Esophagus muscularis mucosa (tissue), 4 donors: ENCODE results near the gene PLEKHH1. TPM values are rescaled to one million over a fixed set of nuclear protein-coding genes. Genes with fewer than 3 reads are reported as not detected.
A peak's percentile ranks its signal among the peaks of the same experiment; 100 is the strongest.

Experiments
- DNase-seq: peaks from one replicate; pipeline ENCODE4 v3.0.0-alpha.2; 2017; ENCODE audit errors: extremely low spot score
- H3K27ac ChIP-seq, 4 donors: fragments of 200-600 bp; sonication (generic); replicated peaks in 1 of 4; 1 replicate in 3 of 4; 2 replicates in 1 of 4; pipeline ENCODE4 v1.5.1; 2016 to 2019; ENCODE audit warnings: mild to moderate bottlenecking in 1 of 4
- H3K27me3 ChIP-seq, 4 donors: fragments of 200-600 bp; sonication (generic); one replicate each; pipeline versions ENCODE4 v1.5.1 to v1.6.0; 2016 to 2019
- H3K36me3 ChIP-seq, 4 donors: fragments of 200-600 bp; sonication (generic); one replicate each; pipeline ENCODE4 v1.5.1; 2016 to 2019
- H3K4me1 ChIP-seq, 4 donors: fragments of 200-600 bp; sonication (generic); one replicate each; pipeline ENCODE4 v1.5.1; 2016 to 2019
- H3K4me3 ChIP-seq, 4 donors: fragments of 200-600 bp; sonication (generic); 1 replicate in 2 of 4; 2 replicates in 2 of 4; pipeline ENCODE4 v1.5.1; 2016 to 2019; ENCODE audit warnings: mild to moderate bottlenecking in 4 of 4, moderate library complexity in 1 of 4
- H3K9me3 ChIP-seq, 4 donors: fragments of 200-600 bp; sonication (generic); 1 replicate in 3 of 4; 2 replicates in 1 of 4; pipeline ENCODE4 v1.5.1; 2016 to 2019
- CTCF ChIP-seq, 3 experiments: fragments of 200-600 bp in 2 of 3; fragments of 450-650 bp in 1 of 3; sonication (generic) in 2 of 3; IDR thresholded peaks; one replicate each; pipeline ENCODE4 v1.5.1; 2017 to 2019; ENCODE audit warnings: antibody characterized with exemption in 3 of 3, mild to moderate bottlenecking in 2 of 3, moderate library complexity in 1 of 3
- EP300 ChIP-seq: sonication (generic); formaldehyde crosslinking; IDR thresholded peaks from one replicate; pipeline ENCODE4 v1.6.1; 2017; ENCODE audit warnings: antibody characterized with exemption
- POLR2A ChIP-seq: fragments of 450-650 bp; IDR thresholded peaks from one replicate; pipeline ENCODE4 v1.6.1; 2017; ENCODE audit warnings: antibody characterized with exemption, moderate library complexity, mild to moderate bottlenecking, low read depth
- POLR2AphosphoS5 ChIP-seq, 2 donors: sonication (generic); formaldehyde crosslinking; IDR thresholded peaks; one replicate each; pipeline ENCODE4 v1.6.1; 2017; ENCODE audit warnings: antibody characterized with exemption in 2 of 2
- WGBS: methylation state at CpG from one replicate; pipeline ENCODE4 v1.1.5; 2018; 5-methylcytosine and 5-hydroxymethylcytosine counted together
- intact Hi-C: fragments of 100-400 bp; cut with DNase I; formaldehyde crosslinking; loops from one replicate; pipeline ENCODE4 v1.15.1; 2023
- total RNA-seq, 4 donors: library from RNA; depleted of rRNA; stranded (reverse); fragments of >200 nt; gene quantifications; one replicate each; pipeline versions ENCODE4 v1.1.0 to v1.2.1, GENCODE V29; 2016

PLEKHH1 gene
- total RNA-seq, 4 donors from 2014 or later = 1.7 to 3.8 (median 2.4) TPM

GRCh38 chr14:67529947-67530935 is 2.8 kb upstream of the PLEKHH1 start:
- TF ChIP-seq EP300 (no peak), POLR2AphosphoS5 (IDR thresholded peaks at IDR 0.05) (no peak), POLR2A (no peak), CTCF (IDR thresholded peaks at IDR 0.05) (no peak)
- intact Hi-C loops = loop anchor here (5.0 kb wide), 1 partner anchor 42 kb away; no protein-coding TSS in a partner anchor

GRCh38 chr14:67532606-67532997 is 488 bp upstream of the PLEKHH1 start:
- Histone ChIP-seq H3K4me1 (peaks cover 5 to 20% (median 17%) of the 10 kb centered on the region in 4 donors), H3K27ac (peak overlapping the region; percentile 67 to 78 (median 72)), H3K4me3 (peak overlapping the region; percentile 73 to 94 (median 84)), H3K36me3 (no peaks in the 10 kb centered on the region), H3K9me3 (no peaks in the 10 kb centered on the region), H3K27me3 (no peaks in the 10 kb centered on the region)
- 15% methylated on average over 23 of the region's 23 CpGs for WGBS
- DNase-seq = no peak
- TF ChIP-seq POLR2A (no peak), CTCF (IDR thresholded peaks at IDR 0.05) (peak in 1 of 3 experiments; percentile 5)
- intact Hi-C loops = no loop called here

More at GRCh38 chr14:67529947-67530935, 2.8 kb upstream of the PLEKHH1 start:
- DNase-seq = no peak
- WGBS = 83% methylated on average over 5 of the region's 5 CpGs
- Histone ChIP-seq H3K27ac (no peak overlapping the region), H3K36me3 (no peaks in the 10 kb centered on the region), H3K9me3 (no peaks in the 10 kb centered on the region), H3K4me3 (no peak overlapping the region), H3K27me3 (peaks cover 0 to 13% (median 3%) of the 10 kb centered on the region in 4 donors), H3K4me1 (peaks cover 5 to 26% (median 17%) of the 10 kb centered on the region in 4 donors)

GRCh38 chr14:67533754-67534085 is 630 bp downstream of the PLEKHH1 start:
- 38% methylated on average over 5 of the region's 6 CpGs for WGBS
- H3K36me3 ChIP-seq = no peaks in the 10 kb centered on the region
- H3K27ac ChIP-seq = peak overlapping the region; percentile 67 to 78 (median 72)
- intact Hi-C loops = no loop called here
- no peaks in the 10 kb centered on the region for H3K9me3 ChIP-seq
- TF ChIP-seq POLR2A = no peak
- TF ChIP-seq CTCF (IDR thresholded peaks at IDR 0.05) = no peak
- no peak for TF ChIP-seq POLR2AphosphoS5 (IDR thresholded peaks at IDR 0.05)
- TF ChIP-seq EP300 = no peak
- no peak for DNase-seq
- no peaks in the 10 kb centered on the region for H3K27me3 ChIP-seq
- peaks cover 5 to 22% (median 18%) of the 10 kb centered on the region in 4 donors for H3K4me1 ChIP-seq
- peak overlapping the region; percentile 73 to 94 (median 84) for H3K4me3 ChIP-seq

- no peak overlapping the region for H3K27ac ChIP-seq
- H3K4me1 ChIP-seq = peaks cover 5 to 22% (median 18%) of the 10 kb centered on the region in 4 donors
- no peaks in the 10 kb centered on the region for H3K9me3 ChIP-seq
Measured at GRCh38 chr14:67536087-67536486, 3.0 kb downstream of the PLEKHH1 start.

More at GRCh38 chr14:67536087-67536486, 3.0 kb downstream of the PLEKHH1 start:
- H3K4me3 ChIP-seq = no peak overlapping the region
- DNase-seq = no peak
- intact Hi-C loops = no loop called here
- WGBS = 86% methylated on average over 4 of the region's 4 CpGs
- no peaks in the 10 kb centered on the region for H3K36me3 ChIP-seq
- no peaks in the 10 kb centered on the region for H3K27me3 ChIP-seq
- TF ChIP-seq CTCF (IDR thresholded peaks at IDR 0.05) = no peak
- TF ChIP-seq POLR2A = no peak
- TF ChIP-seq EP300 = no peak
- TF ChIP-seq POLR2AphosphoS5 (IDR thresholded peaks at IDR 0.05) = no peak
